ENCODE measurements around the gene CNTNAP2.

Gene CNTNAP2

GRCh38 chr7:147911201-147911601 is 1794.6 kb downstream of the CNTNAP2 start:
- no peak for DNase-seq

- no peak for DNase-seq
Measured at GRCh38 chr7:147912291-147912690, 1795.7 kb downstream of the CNTNAP2 start.

DNA sequence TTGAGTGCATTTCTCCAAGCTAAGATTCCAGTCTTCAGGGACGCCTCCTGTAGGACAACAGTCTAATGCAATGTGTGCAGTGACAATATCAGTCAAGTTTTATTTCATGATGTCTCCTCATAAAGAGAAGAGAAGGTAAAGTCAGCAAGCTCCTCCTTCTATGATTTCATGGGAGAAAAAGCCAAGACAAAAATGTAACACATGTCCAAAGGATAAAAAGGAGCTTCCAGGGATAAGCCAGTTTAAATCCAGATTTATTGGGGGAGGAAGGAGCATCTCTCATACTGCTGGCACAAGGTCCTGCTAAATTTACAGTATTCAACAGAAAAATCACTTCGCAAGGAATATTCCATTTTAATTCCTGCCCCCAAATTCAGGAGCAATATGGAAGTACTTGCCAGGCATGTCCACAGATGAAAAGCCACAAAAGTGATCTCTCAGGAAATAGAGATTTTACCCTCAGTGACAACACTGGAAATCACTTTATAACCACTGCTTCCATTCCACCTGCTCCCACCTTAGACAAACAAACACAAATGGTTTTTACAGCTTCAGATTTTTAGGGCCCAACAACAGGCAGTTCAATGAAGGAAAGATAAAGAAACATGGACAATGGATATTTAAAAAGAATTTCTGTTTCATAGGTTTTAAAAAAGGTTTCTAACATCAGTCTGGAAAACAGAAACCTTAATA is 1796.5 kb downstream of the CNTNAP2 start:
- DNase-seq, result peak; percentile 10

GRCh38 chr7:147915781-147916180 is 1799.2 kb downstream of the CNTNAP2 start:
- DNase-seq, result no peak

DNA sequence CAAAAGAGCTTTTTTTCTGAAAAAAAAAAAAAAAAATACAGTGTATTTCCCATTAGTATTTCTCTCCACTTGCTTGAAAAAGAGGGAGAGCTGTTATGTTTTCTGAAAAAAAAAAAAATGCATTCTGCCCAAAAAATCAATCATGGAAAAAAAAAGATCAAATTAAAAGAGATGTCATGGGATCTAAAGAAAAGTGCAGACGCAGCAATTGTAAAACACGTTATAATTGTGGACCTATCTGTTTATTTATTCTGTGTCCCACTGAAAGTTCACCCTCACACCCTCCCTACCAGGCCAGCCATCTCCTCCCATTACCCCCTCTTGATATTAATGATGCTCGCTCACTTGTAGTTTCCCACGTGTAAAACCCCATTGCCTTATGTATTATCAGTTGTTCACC is 1800.0 kb downstream of the CNTNAP2 start:
- no peak for DNase-seq

DNA sequence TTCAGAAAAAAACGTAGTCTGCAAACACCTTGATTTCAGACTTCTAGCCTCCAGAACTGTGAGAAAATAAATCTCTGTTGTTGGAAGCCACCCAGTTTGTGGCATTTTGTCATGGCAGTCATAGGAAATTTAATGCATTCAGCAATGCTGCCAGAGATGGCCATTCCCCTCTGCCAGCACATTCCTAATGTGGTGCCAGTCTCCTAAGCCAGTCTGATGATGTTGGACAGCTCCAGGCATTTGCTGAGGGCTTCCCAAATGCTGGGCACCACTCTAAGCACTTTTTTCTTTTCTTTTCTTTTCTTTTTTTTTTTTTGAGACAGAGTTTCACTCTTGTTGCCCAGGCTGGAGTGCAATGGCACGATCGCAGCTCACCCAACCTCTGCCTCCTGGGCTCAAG is 1807.2 kb downstream of the CNTNAP2 start:
- no peak for DNase-seq

GRCh38 chr7:147937428-147937827 is 1820.8 kb downstream of the CNTNAP2 start:
- no peak for DNase-seq

DNA sequence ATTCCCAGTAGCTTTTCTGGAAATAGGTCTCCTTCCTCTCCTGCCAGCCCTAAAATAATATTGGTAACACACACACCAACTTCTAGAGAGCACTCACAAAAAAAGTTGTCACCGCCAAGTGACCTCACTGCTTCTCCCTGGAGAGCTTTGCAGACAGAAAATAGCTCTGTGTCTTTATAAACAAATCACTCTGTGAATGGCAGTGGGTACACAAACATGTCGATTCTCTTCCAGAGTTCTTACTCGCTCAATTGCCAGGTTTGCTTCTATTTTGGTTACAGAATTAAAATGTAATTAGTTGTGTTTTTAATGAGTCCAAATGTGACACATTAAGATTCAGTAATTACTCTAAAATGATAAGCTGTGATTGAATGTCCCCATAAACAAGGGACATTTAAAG is 1824.8 kb downstream of the CNTNAP2 start:
- DNase-seq, result no peak

- no peak for DNase-seq
Measured at GRCh38 chr7:147944321-147944720, 1827.7 kb downstream of the CNTNAP2 start.

GRCh38 chr7:147952918-147953317 is 1836.3 kb downstream of the CNTNAP2 start:
- no peak for DNase-seq

DNA sequence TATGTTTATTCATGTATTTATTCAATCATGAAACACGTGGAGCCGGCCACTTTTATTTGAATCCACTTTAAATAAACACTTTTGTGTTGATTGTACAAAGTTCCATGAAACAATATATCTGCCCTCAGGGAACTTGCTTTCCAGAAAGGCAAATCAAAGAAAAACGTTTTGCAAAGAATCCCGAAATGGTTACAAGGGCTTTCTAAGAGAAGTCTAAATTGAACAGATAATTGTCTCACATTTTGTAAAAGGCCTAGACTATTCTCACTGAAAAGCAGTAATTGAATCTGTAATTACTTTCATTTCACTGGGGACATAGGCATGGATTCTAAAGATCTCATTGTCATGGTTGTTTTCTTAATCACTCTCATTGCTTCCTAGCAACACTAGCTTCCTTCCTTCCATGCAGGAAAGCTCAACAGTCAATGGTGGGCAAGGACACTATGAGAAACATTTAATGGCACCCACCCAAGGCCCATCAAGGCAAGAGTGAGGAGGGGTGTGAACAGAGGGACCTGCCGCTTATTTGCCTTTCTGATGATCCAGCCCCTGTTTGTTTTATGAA is 1851.5 kb downstream of the CNTNAP2 start:
- peak; percentile 83 for DNase-seq

DNA sequence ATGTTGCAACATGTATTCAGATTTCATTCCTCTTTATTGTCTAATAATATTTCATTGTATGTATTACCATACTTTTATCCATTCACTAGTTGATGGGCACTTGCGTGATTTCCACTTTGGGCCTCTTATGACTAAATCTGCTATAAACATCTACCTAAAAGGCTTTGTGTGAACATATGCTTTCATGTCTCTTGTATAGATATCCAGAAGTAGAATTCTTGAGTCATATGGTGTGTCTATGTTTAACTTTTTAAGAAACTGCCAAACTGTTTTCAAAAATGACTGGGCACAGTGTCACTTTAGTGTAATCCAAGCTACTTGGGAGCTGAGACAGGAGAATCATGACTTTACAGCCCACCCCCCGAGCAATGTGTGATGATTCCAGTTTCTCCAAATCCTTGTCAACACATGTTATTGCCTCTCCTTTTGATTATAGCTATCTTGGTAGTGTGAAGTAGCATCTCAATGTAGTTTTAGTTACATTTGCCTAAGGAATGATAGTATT is 1855.1 kb downstream of the CNTNAP2 start:
- DNase-seq, result no peak

- no peak for DNase-seq
Measured at GRCh38 chr7:147978201-147978600, 1861.6 kb downstream of the CNTNAP2 start.

DNA sequence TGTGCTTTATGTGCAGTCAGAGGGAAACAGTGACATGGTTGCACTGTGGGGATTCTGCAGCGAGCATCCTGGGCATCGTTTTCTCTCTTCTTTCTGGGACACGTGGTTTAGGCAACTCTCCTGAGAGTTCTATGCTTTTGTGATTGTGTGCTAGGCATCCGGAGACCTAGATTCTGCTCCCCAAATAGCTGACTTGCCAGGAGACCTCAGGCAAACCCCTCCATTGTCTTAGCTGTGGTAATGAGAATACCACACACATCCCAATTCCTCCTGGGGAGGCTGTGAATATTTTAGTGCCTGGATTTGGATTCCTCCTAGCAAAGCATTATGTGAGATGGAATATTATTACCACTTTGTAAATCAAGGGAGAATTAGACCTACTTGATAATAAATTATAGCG is 1862.0 kb downstream of the CNTNAP2 start:
- no peak for DNase-seq

DNA sequence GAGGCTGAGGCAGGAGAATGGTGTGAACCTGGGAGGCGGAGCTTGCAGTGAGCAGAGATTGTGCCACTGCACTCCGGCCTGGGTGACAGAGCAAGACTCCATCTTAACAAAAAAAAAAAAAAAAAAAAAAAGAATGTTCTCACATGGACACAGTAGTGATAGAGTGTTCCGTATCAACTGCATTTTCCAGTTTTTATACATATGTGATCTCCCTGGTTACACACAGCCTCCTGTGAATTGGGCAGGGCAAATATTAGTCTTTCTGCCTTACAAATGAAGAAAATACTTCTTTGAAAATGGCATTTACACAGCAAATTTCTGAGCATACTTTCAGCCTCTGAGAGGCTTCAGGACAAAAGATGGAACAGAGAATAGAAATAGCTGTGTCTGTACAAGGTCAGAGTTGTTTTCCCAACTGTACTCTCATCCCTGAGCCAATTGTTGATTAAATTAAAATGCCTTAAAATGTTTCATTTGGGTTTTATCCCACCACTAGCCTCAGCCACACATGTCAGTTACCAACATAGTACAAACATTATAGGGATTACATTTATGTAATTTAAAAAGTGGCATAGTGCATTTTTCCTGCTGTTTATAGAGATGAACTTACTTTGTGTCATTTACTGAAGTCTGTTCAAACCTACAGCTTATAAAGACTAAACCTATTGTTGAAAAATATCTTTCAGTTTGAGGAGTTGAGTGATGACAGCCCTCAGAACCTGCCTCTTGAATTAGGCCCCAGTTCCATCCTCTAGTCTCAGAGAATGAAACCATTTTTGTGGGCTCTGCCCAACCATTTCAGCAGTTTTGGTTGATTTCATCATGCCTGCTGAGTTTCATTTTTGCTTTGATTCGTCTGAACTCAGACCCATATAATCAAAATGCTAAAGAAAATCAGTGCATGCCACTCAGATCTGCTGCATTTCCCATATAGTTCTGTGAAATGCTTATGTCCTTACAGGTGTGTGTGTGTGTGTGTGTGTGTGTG is 1864.5 kb downstream of the CNTNAP2 start:
- no peak for DNase-seq

- no peak for DNase-seq
Measured at GRCh38 chr7:147982307-147982706, 1865.7 kb downstream of the CNTNAP2 start.

DNA sequence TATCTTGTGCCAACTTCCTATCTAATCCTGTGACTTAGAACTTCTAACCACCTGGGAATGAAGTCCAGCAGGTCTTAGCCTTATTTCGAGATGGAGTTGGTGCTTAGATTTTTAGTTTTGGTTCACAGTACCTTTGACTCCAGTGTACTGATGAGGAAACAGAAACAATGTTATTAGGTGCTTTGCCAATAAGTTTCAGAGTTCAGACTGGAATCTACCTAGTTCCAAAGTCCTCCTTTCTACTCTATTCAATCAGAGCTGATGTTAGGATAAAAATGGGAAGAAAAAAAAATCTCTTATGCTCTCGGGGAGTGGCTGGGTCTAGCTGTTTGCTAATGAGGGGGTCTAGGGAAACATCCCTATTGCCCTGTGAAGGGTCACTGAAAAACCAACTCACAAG is 1867.7 kb downstream of the CNTNAP2 start:
- DNase-seq, result no peak

DNA sequence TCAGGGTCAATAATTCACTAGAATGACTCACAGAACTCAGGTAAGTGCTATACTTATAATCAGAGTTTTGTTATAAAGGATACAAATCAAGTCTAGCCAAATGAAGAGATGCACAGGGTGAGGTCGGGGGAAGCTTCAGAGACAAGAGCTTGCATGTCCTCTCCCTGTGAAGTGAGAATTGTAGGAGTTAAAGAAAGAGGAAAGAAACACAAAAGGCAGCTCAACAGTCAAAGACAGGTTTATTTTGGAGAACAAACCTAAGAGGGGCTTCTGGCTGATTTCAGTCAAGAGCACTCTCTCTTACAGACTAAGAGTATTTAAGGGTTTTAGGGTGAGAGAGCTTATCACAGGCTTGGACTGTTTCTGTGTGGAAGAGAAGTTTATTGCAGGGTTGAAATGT is 1873.5 kb downstream of the CNTNAP2 start:
- no peak for DNase-seq

DNA sequence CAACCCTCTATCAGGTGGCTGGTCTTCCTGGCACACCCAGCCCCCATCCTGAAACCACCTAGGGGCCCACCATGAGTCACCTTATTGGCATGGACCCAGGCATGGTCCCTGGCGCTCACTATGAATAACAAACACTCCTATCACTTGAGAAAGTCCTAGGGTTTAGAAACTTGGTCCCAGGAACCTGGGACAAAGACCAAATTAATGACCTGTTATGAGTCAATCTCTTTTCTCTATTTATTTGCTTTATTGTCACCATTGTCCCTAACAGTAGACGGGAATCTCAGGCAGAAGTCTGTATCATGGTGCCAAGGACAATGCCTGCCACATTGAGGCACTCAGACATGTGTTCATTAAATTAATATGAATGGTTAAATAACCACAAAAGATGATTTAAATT is 1874.3 kb downstream of the CNTNAP2 start:
- no peak for DNase-seq

GRCh38 chr7:147992698-147993097 is 1876.1 kb downstream of the CNTNAP2 start:
- DNase-seq, result no peak

- no peak for DNase-seq
Measured at GRCh38 chr7:147997636-147998035, 1881.0 kb downstream of the CNTNAP2 start.

DNA sequence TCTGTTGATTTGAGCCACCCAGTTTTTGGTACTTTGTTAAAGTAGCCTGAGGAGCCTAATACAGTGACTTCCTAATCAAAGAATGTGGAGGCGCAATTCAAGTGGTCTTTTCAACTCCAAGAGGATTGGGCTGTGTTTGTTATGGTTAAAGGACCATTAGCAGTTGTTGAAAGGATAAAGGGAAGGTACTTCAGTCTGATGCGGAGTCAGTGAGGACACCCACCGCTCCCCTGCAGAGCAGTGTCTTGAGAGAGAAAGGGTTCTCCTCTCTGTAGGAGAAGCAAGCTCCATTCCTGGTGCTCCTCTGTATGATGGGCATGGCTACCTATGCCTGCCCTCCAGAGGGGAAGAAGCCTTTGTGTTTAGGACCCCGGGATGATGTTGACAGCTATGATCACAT is 1883.4 kb downstream of the CNTNAP2 start:
- no peak for DNase-seq

GRCh38 chr7:148011753-148012152 is 1895.2 kb downstream of the CNTNAP2 start:
- DNase-seq, result no peak

DNA sequence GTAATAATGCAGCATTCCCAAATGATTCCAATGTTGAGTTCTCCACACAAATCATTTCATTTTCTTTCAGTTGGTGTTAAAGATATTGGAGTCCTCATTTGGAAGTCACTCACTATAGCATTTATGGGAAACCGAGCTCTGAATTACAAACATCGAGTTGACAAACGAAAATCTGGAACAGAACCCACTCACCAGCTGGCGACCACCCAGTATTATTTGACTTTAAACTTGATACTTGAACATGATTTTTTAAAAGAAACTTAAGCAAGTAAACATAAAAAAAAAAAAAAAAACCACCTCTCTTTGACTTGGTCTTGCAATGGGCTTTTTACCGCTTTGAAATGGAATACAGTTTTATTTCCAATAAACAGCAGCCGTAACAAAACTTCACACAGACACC is 1897.4 kb downstream of the CNTNAP2 start:
- no peak for DNase-seq
